DOHH2 (cell line): ENCODE results near the gene NGEF.
A peak's percentile ranks its signal among the peaks of the same experiment; 100 is the strongest.

Experiments used
- H3F3A ChIP-seq: fragments of 200-600 bp; sonication (generic), shearing (Covaris generic); 2 replicates; pipeline ENCODE4 v1.6.0; 2016; ENCODE audit warnings: antibody characterized with exemption, mild to moderate bottlenecking; ENCODE audit not compliant: control insufficient read depth, insufficient read depth
- H3K27ac ChIP-seq: fragments of 200-600 bp; sonication (generic); 2 replicates; pipeline ENCODE4 v1.5.1; 2014; ENCODE audit warnings: low read depth, mild to moderate bottlenecking, low read length, moderate library complexity
- H3K27me3 ChIP-seq: fragments of 200-600 bp; sonication (generic); 2 replicates; pipeline ENCODE4 v1.6.1; 2014; ENCODE audit warnings: mild to moderate bottlenecking, low read length, mixed read lengths; ENCODE audit not compliant: control insufficient read depth
- H3K36me3 ChIP-seq: fragments of 200-600 bp; sonication (generic); 2 replicates; pipeline ENCODE4 v1.6.1; 2014; ENCODE audit warnings: mild to moderate bottlenecking, low read length, moderate library complexity, mixed read lengths; ENCODE audit not compliant: control insufficient read depth
- H3K4me1 ChIP-seq: fragments of 200-600 bp; sonication (generic); 2 replicates; pipeline ENCODE4 v1.6.1; 2014; ENCODE audit warnings: mild to moderate bottlenecking, low read length, mixed read lengths; ENCODE audit not compliant: control insufficient read depth
- H3K4me2 ChIP-seq: fragments of 200-600 bp; sonication (generic); 2 replicates; pipeline ENCODE4 v1.6.0; 2014; ENCODE audit warnings: mild to moderate bottlenecking, low read length, moderate library complexity
- H3K4me3 ChIP-seq: fragments of 200-600 bp; sonication (generic); 2 replicates; pipeline ENCODE4 v1.5.1; 2014; ENCODE audit warnings: mild to moderate bottlenecking, low read length, mixed read lengths
- H3K79me2 ChIP-seq: fragments of 200-600 bp; sonication (generic); 2 replicates; pipeline ENCODE4 v1.6.1; 2014; ENCODE audit warnings: mild to moderate bottlenecking, low read length, mixed read lengths; ENCODE audit not compliant: control insufficient read depth
- H3K9me2 ChIP-seq: fragments of 200-600 bp; sonication (generic); replicated peaks from 2 replicates; pipeline ENCODE4 v1.6.1; 2014; ENCODE audit warnings: mild to moderate bottlenecking, low read length, mixed read lengths; ENCODE audit not compliant: control insufficient read depth
- H3K9me3 ChIP-seq: fragments of 200-600 bp; sonication (generic); 2 replicates; pipeline ENCODE4 v1.6.1; 2014; ENCODE audit warnings: antibody characterized with exemption, low read length, mixed read lengths; ENCODE audit not compliant: control insufficient read depth, insufficient read depth
- H4K20me1 ChIP-seq: fragments of 200-600 bp; sonication (generic); 2 replicates; pipeline ENCODE4 v1.6.0; 2014; ENCODE audit warnings: low read depth, mild to moderate bottlenecking, antibody characterized with exemption, low read length, moderate library complexity; ENCODE audit not compliant: control insufficient read depth, insufficient read depth
- EZH2phosphoT487 ChIP-seq: fragments of 200-600 bp; sonication (generic); IDR thresholded peaks from 2 replicates; pipeline ENCODE4 v1.6.1; 2017; ENCODE audit warnings: borderline replicate concordance, mild to moderate bottlenecking, antibody characterized with exemption, low read length, moderate library complexity, mixed read lengths
- TF ChIP-seq, protein P1 (sequence below): fragments of 200-600 bp; sonication (generic); IDR thresholded peaks from one replicate; pipeline ENCODE4 v1.5.1; 2014; ENCODE audit warnings: antibody characterized with exemption, mild to moderate bottlenecking, low read depth, low read length; ENCODE audit not compliant: poor library complexity, severe bottlenecking

The NGEF gene

GRCh38 chr2:232960862-232961261, 52.2 kb downstream of the NGEF start:
- Histone ChIP-seq H3F3A (0 out of 2 replicates have a peak, but pooled peaks cover 3% of the 10 kb centered on the region), H3K9me3 (peaks cover 14% of the 10 kb centered on the region; the same call in 1 of the 2 replicates), H3K79me2 (no peaks in the 10 kb centered on the region), H3K9me2 (no peaks in the 10 kb centered on the region), H3K4me3 (no peak overlapping the region), H3K27me3 (no peaks in the 10 kb centered on the region), H3K36me3 (no peaks in the 10 kb centered on the region), H3K4me2 (no peak overlapping the region), H4K20me1 (no peaks in the 10 kb centered on the region), H3K4me1 (peaks cover 31% of the 10 kb centered on the region), H3K27ac (no peak overlapping the region)
- no peak for TF ChIP-seq EZH2phosphoT487
- TF ChIP-seq, protein P1, sequence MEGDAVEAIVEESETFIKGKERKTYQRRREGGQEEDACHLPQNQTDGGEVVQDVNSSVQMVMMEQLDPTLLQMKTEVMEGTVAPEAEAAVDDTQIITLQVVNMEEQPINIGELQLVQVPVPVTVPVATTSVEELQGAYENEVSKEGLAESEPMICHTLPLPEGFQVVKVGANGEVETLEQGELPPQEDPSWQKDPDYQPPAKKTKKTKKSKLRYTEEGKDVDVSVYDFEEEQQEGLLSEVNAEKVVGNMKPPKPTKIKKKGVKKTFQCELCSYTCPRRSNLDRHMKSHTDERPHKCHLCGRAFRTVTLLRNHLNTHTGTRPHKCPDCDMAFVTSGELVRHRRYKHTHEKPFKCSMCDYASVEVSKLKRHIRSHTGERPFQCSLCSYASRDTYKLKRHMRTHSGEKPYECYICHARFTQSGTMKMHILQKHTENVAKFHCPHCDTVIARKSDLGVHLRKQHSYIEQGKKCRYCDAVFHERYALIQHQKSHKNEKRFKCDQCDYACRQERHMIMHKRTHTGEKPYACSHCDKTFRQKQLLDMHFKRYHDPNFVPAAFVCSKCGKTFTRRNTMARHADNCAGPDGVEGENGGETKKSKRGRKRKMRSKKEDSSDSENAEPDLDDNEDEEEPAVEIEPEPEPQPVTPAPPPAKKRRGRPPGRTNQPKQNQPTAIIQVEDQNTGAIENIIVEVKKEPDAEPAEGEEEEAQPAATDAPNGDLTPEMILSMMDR: no peak

- peaks cover 7% of the 10 kb centered on the region; the same call in 1 of the 2 replicates for H3K9me3 ChIP-seq
- no peaks in the 10 kb centered on the region for H3K36me3 ChIP-seq
- no peaks in the 10 kb centered on the region for H3K79me2 ChIP-seq
- H4K20me1 ChIP-seq: no peaks in the 10 kb centered on the region
- H3K27ac ChIP-seq: no peak overlapping the region
- H3F3A ChIP-seq: 0 out of 2 replicates have a peak, but pooled peaks cover 3% of the 10 kb centered on the region
- H3K4me1 ChIP-seq: peaks cover 43% of the 10 kb centered on the region
- no peak for TF ChIP-seq EZH2phosphoT487
- TF ChIP-seq, protein P1: no peak
- H3K4me2 ChIP-seq: no peak overlapping the region
- no peaks in the 10 kb centered on the region for H3K27me3 ChIP-seq
- H3K9me2 ChIP-seq: no peaks in the 10 kb centered on the region
- no peak overlapping the region for H3K4me3 ChIP-seq
Observed at GRCh38 chr2:232959139-232959538, 53.9 kb downstream of the NGEF start.

DNA sequence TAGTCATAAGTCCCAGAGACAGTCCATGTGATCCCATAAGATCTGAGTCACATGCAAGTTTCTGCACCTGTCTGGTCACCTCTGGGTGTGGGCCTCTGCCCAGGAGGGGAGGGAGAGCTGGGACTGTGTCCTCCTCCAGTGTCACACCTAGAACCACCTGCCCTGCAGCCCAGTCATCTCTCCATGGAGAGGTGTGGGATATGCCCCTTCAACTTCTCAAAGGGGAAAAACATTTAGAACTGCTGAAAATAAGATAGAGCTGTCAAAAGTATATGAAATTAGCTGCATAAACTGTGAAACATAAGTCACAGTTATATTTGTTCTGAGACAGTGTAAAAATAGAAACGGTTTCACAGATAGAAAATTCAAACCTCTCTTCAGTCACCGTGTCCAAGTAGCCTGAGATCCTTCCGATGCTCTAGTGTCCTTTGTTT, 55.4 kb downstream of the NGEF start:
- peak overlapping the region; percentile 64 for H3K4me2 ChIP-seq
- H3K27ac ChIP-seq: peak overlapping the region; percentile 52

More for the DNA sequence above, 55.4 kb downstream of the NGEF start:
- no peaks in the 10 kb centered on the region for H4K20me1 ChIP-seq
- H3K4me3 ChIP-seq: peak overlapping the region; percentile 49
- no peaks in the 10 kb centered on the region for H3K27me3 ChIP-seq
- no peaks in the 10 kb centered on the region for H3K36me3 ChIP-seq
- H3K4me1 ChIP-seq: peaks cover 43% of the 10 kb centered on the region
- H3K9me3 ChIP-seq: peaks cover 7% of the 10 kb centered on the region; the same call in 1 of the 2 replicates
- H3K79me2 ChIP-seq: no peaks in the 10 kb centered on the region
- peaks cover 3% of the 10 kb centered on the region; the same call in 1 of the 2 replicates for H3F3A ChIP-seq
- no peaks in the 10 kb centered on the region for H3K9me2 ChIP-seq
- TF ChIP-seq, protein P1: no peak
